ENCODE measurements around the gene GGTLC2.
A peak's percentile ranks its signal among the peaks of the same experiment; 100 is the strongest.
"Not testable (repeated sequence)": the region's sequence is repeated elsewhere in the genome, so short reads cannot be mapped to it uniquely, and the experiment has no call there.

The GGTLC2 gene

GRCh38 chr22:22605074-22605404, 39.4 kb upstream of the GGTLC2 start:
- Histone ChIP-seq H3K36me3 (ENCODE audit: low read length) (no peaks in the 10 kb centered on the region), H3K27me3 (ENCODE audit: low read length) (no peaks in the 10 kb centered on the region), H3K4me2 (ENCODE audit: low read depth, low read length, poor library complexity, severe bottlenecking) (peak overlapping the region; percentile 22), H3F3A (ENCODE audit: insufficient read depth) (no peaks in the 10 kb centered on the region; the same call in 1 of the 2 replicates), H3K27ac (ENCODE audit: low read depth, low read length) (no peak overlapping the region), H3K4me3 (ENCODE audit: insufficient read depth, low read length, poor library complexity, severe bottlenecking) (no peak overlapping the region), H3K9me2 (replicated peaks; ENCODE audit: insufficient read depth, low read length) (no peaks in the 10 kb centered on the region), H3K79me2 (ENCODE audit: insufficient read depth, low read length) (no peaks in the 10 kb centered on the region), H2AFZ (ENCODE audit: low read depth, low read length, severe bottlenecking) (no peak overlapping the region), H3K9me3 (ENCODE audit: insufficient read depth, low read length) (no peaks in the 10 kb centered on the region), H4K20me1 (ENCODE audit: low read depth, low read length) (no peaks in the 10 kb centered on the region), H3K9ac (ENCODE audit: low read length) (no peak overlapping the region)
- TF ChIP-seq EZH2phosphoT487 (conservative IDR thresholded peaks at IDR 0.05; ENCODE audit: low read length) (no peak), CTCF (IDR thresholded peaks at IDR 0.05; ENCODE audit: insufficient read depth, low read length, poor library complexity, severe bottlenecking) (no peak)

- not testable (repeated sequence) for H3K9ac ChIP-seq (ENCODE audit: low read length); H3K4me3 ChIP-seq (ENCODE audit: insufficient read depth, low read length, poor library complexity, severe bottlenecking); H3K79me2 ChIP-seq (ENCODE audit: insufficient read depth, low read length); H3F3A ChIP-seq (ENCODE audit: insufficient read depth); H3K27ac ChIP-seq (ENCODE audit: low read depth, low read length); H3K27me3 ChIP-seq (ENCODE audit: low read length); H2AFZ ChIP-seq (ENCODE audit: low read depth, low read length, severe bottlenecking); H3K4me2 ChIP-seq (ENCODE audit: low read depth, low read length, poor library complexity, severe bottlenecking); H3K36me3 ChIP-seq (ENCODE audit: low read length); H4K20me1 ChIP-seq (ENCODE audit: low read depth, low read length); H3K9me2 ChIP-seq (replicated peaks; ENCODE audit: insufficient read depth, low read length); H3K9me3 ChIP-seq (ENCODE audit: insufficient read depth, low read length)
These were observed 36.4 kb upstream of the GGTLC2 start for GRCh38 chr22:22608022-22608421.

- Histone ChIP-seq H3F3A (ENCODE audit: insufficient read depth) (no peaks in the 10 kb centered on the region; the same call in 1 of the 2 replicates), H3K4me2 (ENCODE audit: low read depth, low read length, poor library complexity, severe bottlenecking) (no peak overlapping the region), H3K4me3 (ENCODE audit: insufficient read depth, low read length, poor library complexity, severe bottlenecking) (no peak overlapping the region), H3K9me3 (ENCODE audit: insufficient read depth, low read length) (no peaks in the 10 kb centered on the region), H3K79me2 (ENCODE audit: insufficient read depth, low read length) (no peaks in the 10 kb centered on the region), H3K9ac (ENCODE audit: low read length) (no peak overlapping the region), H3K36me3 (ENCODE audit: low read length) (no peaks in the 10 kb centered on the region), H3K9me2 (replicated peaks; ENCODE audit: insufficient read depth, low read length) (no peaks in the 10 kb centered on the region), H2AFZ (ENCODE audit: low read depth, low read length, severe bottlenecking) (no peak overlapping the region), H3K27ac (ENCODE audit: low read depth, low read length) (no peak overlapping the region), H3K27me3 (ENCODE audit: low read length) (no peaks in the 10 kb centered on the region), H4K20me1 (ENCODE audit: low read depth, low read length) (no peaks in the 10 kb centered on the region)
- TF ChIP-seq CTCF (IDR thresholded peaks at IDR 0.05; ENCODE audit: insufficient read depth, low read length, poor library complexity, severe bottlenecking), result no peak
- TF ChIP-seq EZH2phosphoT487 (conservative IDR thresholded peaks at IDR 0.05; ENCODE audit: low read length), result no peak
These were observed 35.1 kb upstream of the GGTLC2 start for GRCh38 chr22:22609291-22609690.

- Histone ChIP-seq H3K27me3 (ENCODE audit: low read length) (no peaks in the 10 kb centered on the region), H3K4me3 (ENCODE audit: insufficient read depth, low read length, poor library complexity, severe bottlenecking) (no peak overlapping the region)
These were observed 31.9 kb upstream of the GGTLC2 start for GRCh38 chr22:22612516-22612915.

More at GRCh38 chr22:22612516-22612915, 31.9 kb upstream of the GGTLC2 start:
- no peak overlapping the region for H3K9ac ChIP-seq (ENCODE audit: low read length)
- H3K79me2 ChIP-seq (ENCODE audit: insufficient read depth, low read length), result no peaks in the 10 kb centered on the region
- H3K9me2 ChIP-seq (replicated peaks; ENCODE audit: insufficient read depth, low read length), result no peaks in the 10 kb centered on the region
- no peaks in the 10 kb centered on the region for H4K20me1 ChIP-seq (ENCODE audit: low read depth, low read length)
- H3K4me2 ChIP-seq (ENCODE audit: low read depth, low read length, poor library complexity, severe bottlenecking), result no peak overlapping the region
- TF ChIP-seq EZH2phosphoT487 (conservative IDR thresholded peaks at IDR 0.05; ENCODE audit: low read length) (no peak), CTCF (IDR thresholded peaks at IDR 0.05; ENCODE audit: insufficient read depth, low read length, poor library complexity, severe bottlenecking) (no peak)
- no peak overlapping the region for H3K27ac ChIP-seq (ENCODE audit: low read depth, low read length)
- no peaks in the 10 kb centered on the region for H3K36me3 ChIP-seq (ENCODE audit: low read length)
- H3K9me3 ChIP-seq (ENCODE audit: insufficient read depth, low read length), result no peaks in the 10 kb centered on the region
- H3F3A ChIP-seq (ENCODE audit: insufficient read depth), result no peaks in the 10 kb centered on the region
- no peak overlapping the region for H2AFZ ChIP-seq (ENCODE audit: low read depth, low read length, severe bottlenecking)

All from SU-DHL-6 (cell line).